GM21786 (cell line): ENCODE results near the gene LCP1.
"Not testable (repeated sequence)": the region's sequence is repeated elsewhere in the genome, so short reads cannot be mapped to it uniquely, and the experiment has no call there.

ENCODE experiments used
- ATAC-seq: cut with Tn5 transposase; IDR thresholded peaks from one replicate; pipeline ENCODE4 v1.9.1; 2021; ENCODE audit not compliant: unreplicated experiment

The LCP1 gene

GRCh38 chr13:46162741-46163140, 19.2 kb downstream of the LCP1 start:
- ATAC-seq = not testable (repeated sequence)

GRCh38 chr13:46160471-46161066, 21.4 kb downstream of the LCP1 start:
- no peak for ATAC-seq

- no peak for ATAC-seq
Observed at GRCh38 chr13:46160065-46160464, 21.9 kb downstream of the LCP1 start.

- no peak for ATAC-seq
Observed at GRCh38 chr13:46158983-46159382, 23.0 kb downstream of the LCP1 start.

GRCh38 chr13:46158222-46158621, 23.8 kb downstream of the LCP1 start:
- ATAC-seq = no peak

- ATAC-seq = no peak
Observed at GRCh38 chr13:46154136-46154801, 27.7 kb downstream of the LCP1 start.

- no peak for ATAC-seq
Observed at GRCh38 chr13:46152627-46153328, 29.2 kb downstream of the LCP1 start.

- ATAC-seq = no peak
Observed at GRCh38 chr13:46150134-46150693, 31.8 kb downstream of the LCP1 start.

- no peak for ATAC-seq
Observed at GRCh38 chr13:46149272-46150133, 32.5 kb downstream of the LCP1 start.

GRCh38 chr13:46146898-46147297, 35.1 kb downstream of the LCP1 start:
- no peak for ATAC-seq

GRCh38 chr13:46145950-46146349, 36.0 kb downstream of the LCP1 start:
- no peak for ATAC-seq

- ATAC-seq = no peak
Observed at GRCh38 chr13:46145135-46145534, 36.8 kb downstream of the LCP1 start.

- ATAC-seq = no peak
Observed at GRCh38 chr13:46143184-46143701, 38.7 kb downstream of the LCP1 start.

- ATAC-seq = no peak
Observed at GRCh38 chr13:46142776-46143175, 39.2 kb downstream of the LCP1 start.

GRCh38 chr13:46140044-46140443, 41.9 kb downstream of the LCP1 start:
- no peak for ATAC-seq

- ATAC-seq = no peak
Observed at GRCh38 chr13:46137627-46138317, 44.2 kb downstream of the LCP1 start.

GRCh38 chr13:46136688-46137087, 45.3 kb downstream of the LCP1 start:
- no peak for ATAC-seq

GRCh38 chr13:46134961-46135522, 46.9 kb downstream of the LCP1 start:
- ATAC-seq = no peak

GRCh38 chr13:46134494-46134893, 47.5 kb downstream of the LCP1 start:
- no peak for ATAC-seq

- ATAC-seq = no peak
Observed at GRCh38 chr13:46132109-46132508, 49.9 kb downstream of the LCP1 start.
